ENCODE measurements around the gene TMEM208. TPM values are rescaled to one million over a fixed set of nuclear protein-coding genes. Genes with fewer than 3 reads are reported as not detected.

TMEM208 gene
- polyA plus RNA-seq, 2 of the 4 experiments (the other 2 are of a cell fraction), result 73.5 to 114 TPM

- H3K9me3 ChIP-seq, result no peaks in the 10 kb centered on the region
- peak in 1 of 2 experiments; percentile 50; a peak in 1 of 5 replicates for TF ChIP-seq JUN (IDR thresholded peaks at IDR 0.05)
- no peak for TF ChIP-seq USF2 (IDR thresholded peaks at IDR 0.05)
- no peak for TF ChIP-seq MYC (IDR thresholded peaks at IDR 0.05; ENCODE audit: borderline replicate concordance, low read length)
- TF ChIP-seq HOXB5 (CRISPR knock-in tag; IDR thresholded peaks at IDR 0.05), result no peak
- TF ChIP-seq KDM5A (IDR thresholded peaks at IDR 0.05), result no peak
- TF ChIP-seq KDM1A (IDR thresholded peaks at IDR 0.05; ENCODE audit: low read depth), result no peak
- TF ChIP-seq HEYL (CRISPR knock-in tag; IDR thresholded peaks at IDR 0.05), result no peak
- no peak for TF ChIP-seq CBX8 (IDR thresholded peaks at IDR 0.05)
- no peak for TF ChIP-seq NFE2L2 (conservative IDR thresholded peaks at IDR 0.05; ENCODE audit: low read length)
- TF ChIP-seq MAX (IDR thresholded peaks at IDR 0.05), result 0 out of 2 replicates have a peak, but pooled peaks have one; percentile 32
- no peak for TF ChIP-seq FOSL2 (IDR thresholded peaks at IDR 0.05)
- TF ChIP-seq FOSL2 (CRISPR knock-in tag; IDR thresholded peaks at IDR 0.05), result peak; percentile 58
- TF ChIP-seq MAFK (IDR thresholded peaks at IDR 0.05; ENCODE audit: partially characterized antibody), result peak; percentile 1
- TF ChIP-seq ATOH8 (CRISPR knock-in tag; IDR thresholded peaks at IDR 0.05; ENCODE audit: low read depth), result no peak
- DNase-seq (ENCODE audit: low read depth in 1 of 2, low spot score in 1 of 2), result peak; percentile 77 to 80
- FAIRE-seq, result no peak
- peak overlapping the region; percentile 96 to 98 for H3K27ac ChIP-seq
- peaks cover 32% of the 10 kb centered on the region for H3K4me1 ChIP-seq
- 58% methylated on average over 4 of the region's 4 CpGs for WGBS (ENCODE audit: missing lambda C conversion rate)
- H3K4me3 ChIP-seq, result peak overlapping the region; percentile 80
- ATAC-seq, result peak; percentile 54 to 66
- ChIA-PET POLR2A (interaction anchor here (1.3 to 2.0 kb wide), 2 partner anchors 17 to 50 kb away, joined by 4 to 13 read pairs; partner anchors contain the start of gene TMEM208), CTCF (interaction anchor here (1.0 to 3.6 kb wide), 17 partner anchors 8 to 300 kb away, joined by 3 to 26 read pairs (median 7); partner anchors contain the start of genes FHOD1 and SLC9A5)
- peak overlapping the region; percentile 100 for H3K4me2 ChIP-seq
Observed at GRCh38 chr16:67277294-67277998, 50.5 kb downstream of the TMEM208 start.

DNA sequence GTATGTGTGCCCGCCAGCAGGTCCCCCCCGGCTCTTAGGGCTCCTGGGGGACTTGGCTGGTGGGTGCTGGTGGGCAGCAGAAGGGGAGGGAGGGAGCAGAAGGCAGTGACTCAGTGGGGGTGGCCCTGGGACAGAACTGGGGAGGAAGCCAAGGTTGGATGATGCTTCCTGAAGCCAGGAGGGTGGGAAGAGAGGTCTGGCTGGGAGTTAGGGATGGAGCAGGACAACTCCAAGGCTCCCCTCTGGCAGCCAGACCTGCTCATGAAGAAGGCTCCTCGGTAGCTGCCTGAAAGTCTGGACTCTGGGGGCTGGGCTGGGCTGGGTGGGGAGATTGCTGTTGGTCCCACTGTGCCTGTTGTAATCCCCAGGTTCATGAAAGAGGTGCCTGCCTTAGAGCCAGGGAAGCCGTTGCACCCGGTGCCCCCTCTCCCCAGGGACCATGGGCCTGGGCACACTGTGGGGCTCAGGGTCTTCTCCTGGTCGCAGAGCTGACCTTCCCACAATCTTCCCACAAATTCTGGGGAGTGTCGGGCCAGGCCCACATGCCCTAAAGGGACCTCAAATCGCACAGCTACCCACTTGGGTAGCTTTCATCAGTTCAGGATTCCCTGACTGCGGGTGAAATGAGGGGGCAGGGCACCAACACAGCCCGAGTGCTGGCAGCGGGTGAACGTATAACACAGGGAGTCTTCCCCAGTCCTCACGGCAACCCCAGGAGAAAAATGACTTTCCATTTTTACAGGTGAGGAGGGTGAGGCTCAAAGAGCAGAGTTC, 51.3 kb downstream of the TMEM208 start:
- H3K4me1 ChIP-seq, result peaks cover 33% of the 10 kb centered on the region
- TF ChIP-seq, protein P1, sequence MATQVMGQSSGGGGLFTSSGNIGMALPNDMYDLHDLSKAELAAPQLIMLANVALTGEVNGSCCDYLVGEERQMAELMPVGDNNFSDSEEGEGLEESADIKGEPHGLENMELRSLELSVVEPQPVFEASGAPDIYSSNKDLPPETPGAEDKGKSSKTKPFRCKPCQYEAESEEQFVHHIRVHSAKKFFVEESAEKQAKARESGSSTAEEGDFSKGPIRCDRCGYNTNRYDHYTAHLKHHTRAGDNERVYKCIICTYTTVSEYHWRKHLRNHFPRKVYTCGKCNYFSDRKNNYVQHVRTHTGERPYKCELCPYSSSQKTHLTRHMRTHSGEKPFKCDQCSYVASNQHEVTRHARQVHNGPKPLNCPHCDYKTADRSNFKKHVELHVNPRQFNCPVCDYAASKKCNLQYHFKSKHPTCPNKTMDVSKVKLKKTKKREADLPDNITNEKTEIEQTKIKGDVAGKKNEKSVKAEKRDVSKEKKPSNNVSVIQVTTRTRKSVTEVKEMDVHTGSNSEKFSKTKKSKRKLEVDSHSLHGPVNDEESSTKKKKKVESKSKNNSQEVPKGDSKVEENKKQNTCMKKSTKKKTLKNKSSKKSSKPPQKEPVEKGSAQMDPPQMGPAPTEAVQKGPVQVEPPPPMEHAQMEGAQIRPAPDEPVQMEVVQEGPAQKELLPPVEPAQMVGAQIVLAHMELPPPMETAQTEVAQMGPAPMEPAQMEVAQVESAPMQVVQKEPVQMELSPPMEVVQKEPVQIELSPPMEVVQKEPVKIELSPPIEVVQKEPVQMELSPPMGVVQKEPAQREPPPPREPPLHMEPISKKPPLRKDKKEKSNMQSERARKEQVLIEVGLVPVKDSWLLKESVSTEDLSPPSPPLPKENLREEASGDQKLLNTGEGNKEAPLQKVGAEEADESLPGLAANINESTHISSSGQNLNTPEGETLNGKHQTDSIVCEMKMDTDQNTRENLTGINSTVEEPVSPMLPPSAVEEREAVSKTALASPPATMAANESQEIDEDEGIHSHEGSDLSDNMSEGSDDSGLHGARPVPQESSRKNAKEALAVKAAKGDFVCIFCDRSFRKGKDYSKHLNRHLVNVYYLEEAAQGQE (IDR thresholded peaks at IDR 0.05), result no peak
- peak; percentile 42; the same call in 1 of the 3 replicates for TF ChIP-seq CTCF (IDR thresholded peaks at IDR 0.05)
- TF ChIP-seq RAD21 (conservative IDR thresholded peaks at IDR 0.05 in 1 of 2, IDR thresholded peaks at IDR 0.05 in 1 of 2), result peak in 1 of 2 experiments; percentile 40; a peak in 1 of 5 replicates
- no peak for TF ChIP-seq HMGXB4 (CRISPR knock-in tag; IDR thresholded peaks at IDR 0.05; ENCODE audit: borderline replicate concordance)
- TF ChIP-seq EHMT2 (IDR thresholded peaks at IDR 0.05; ENCODE audit: low read depth), result no peak
- FAIRE-seq (no peak), DNase-seq (ENCODE audit: low read depth in 1 of 2, low spot score in 1 of 2) (peak in 1 of 2 experiments; percentile 18), ATAC-seq (peak; percentile 27 to 41)
- H3K4me3 ChIP-seq, result peak overlapping the region; percentile 80
- H3K27ac ChIP-seq, result peak overlapping the region; percentile 96 to 98
- H3K4me2 ChIP-seq, result peak overlapping the region; percentile 100
- no peaks in the 10 kb centered on the region for H3K9me3 ChIP-seq
- CTCF ChIA-PET, result interaction anchor here (0.6 to 3.6 kb wide), 33 partner anchors 9 to 301 kb away, joined by 3 to 26 read pairs (median 4); partner anchors contain the start of genes FHOD1, KCTD19, LRRC36 and SLC9A5
- 12% methylated on average over 12 of the region's 13 CpGs for WGBS (ENCODE audit: missing lambda C conversion rate)
- POLR2A ChIA-PET, result interaction anchor here (0.9 to 2.0 kb wide), 2 partner anchors 18 to 31 kb away, joined by 3 to 13 read pairs; no protein-coding TSS in a partner anchor

Data from A549 (cell line).